ENCODE data around the gene ANKHD1.
"Not testable (repeated sequence)": the region's sequence is repeated elsewhere in the genome, so short reads cannot be mapped to it uniquely, and the experiment has no call there.

Gene ANKHD1

DNA sequence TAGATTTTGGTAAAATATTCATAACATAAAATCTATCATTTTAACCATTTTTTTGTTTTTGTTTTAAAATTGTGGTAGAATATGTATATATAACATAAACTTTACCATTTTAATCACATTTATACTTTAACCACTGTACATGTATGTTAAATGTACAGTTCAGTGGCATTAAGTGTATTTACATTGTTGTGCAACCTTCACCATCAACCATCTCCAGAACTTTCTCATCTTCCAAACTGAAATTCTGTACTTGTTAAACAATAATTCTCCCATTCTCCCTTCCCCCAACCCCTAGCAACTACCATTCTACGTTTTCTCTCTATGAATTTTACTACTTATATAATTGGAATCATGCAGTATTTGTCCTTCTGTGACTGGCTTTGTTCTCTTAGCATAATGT is 11.6 kb downstream of the ANKHD1 start:
- Histone ChIP-seq H3K27ac (ENCODE audit: poor library complexity, severe bottlenecking) (no peak overlapping the region), H3K4me3 (ENCODE audit: severe bottlenecking) (no peak overlapping the region), H3K27me3 (ENCODE audit: insufficient read depth, poor library complexity, severe bottlenecking) (no peaks in the 10 kb centered on the region), H3K36me3 (ENCODE audit: low read depth) (peaks cover 43% of the 10 kb centered on the region), H3K9me3 (ENCODE audit: severe bottlenecking) (no peaks in the 10 kb centered on the region), H3K4me1 (ENCODE audit: insufficient read depth, poor library complexity, severe bottlenecking) (peaks cover 10% of the 10 kb centered on the region)
- TF ChIP-seq, protein P1, sequence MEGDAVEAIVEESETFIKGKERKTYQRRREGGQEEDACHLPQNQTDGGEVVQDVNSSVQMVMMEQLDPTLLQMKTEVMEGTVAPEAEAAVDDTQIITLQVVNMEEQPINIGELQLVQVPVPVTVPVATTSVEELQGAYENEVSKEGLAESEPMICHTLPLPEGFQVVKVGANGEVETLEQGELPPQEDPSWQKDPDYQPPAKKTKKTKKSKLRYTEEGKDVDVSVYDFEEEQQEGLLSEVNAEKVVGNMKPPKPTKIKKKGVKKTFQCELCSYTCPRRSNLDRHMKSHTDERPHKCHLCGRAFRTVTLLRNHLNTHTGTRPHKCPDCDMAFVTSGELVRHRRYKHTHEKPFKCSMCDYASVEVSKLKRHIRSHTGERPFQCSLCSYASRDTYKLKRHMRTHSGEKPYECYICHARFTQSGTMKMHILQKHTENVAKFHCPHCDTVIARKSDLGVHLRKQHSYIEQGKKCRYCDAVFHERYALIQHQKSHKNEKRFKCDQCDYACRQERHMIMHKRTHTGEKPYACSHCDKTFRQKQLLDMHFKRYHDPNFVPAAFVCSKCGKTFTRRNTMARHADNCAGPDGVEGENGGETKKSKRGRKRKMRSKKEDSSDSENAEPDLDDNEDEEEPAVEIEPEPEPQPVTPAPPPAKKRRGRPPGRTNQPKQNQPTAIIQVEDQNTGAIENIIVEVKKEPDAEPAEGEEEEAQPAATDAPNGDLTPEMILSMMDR (IDR thresholded peaks at IDR 0.05; ENCODE audit: poor library complexity, severe bottlenecking) = no peak
- no peak for ATAC-seq (ENCODE audit: low read depth)
- no peak for DNase-seq (ENCODE audit: low spot score)

DNA sequence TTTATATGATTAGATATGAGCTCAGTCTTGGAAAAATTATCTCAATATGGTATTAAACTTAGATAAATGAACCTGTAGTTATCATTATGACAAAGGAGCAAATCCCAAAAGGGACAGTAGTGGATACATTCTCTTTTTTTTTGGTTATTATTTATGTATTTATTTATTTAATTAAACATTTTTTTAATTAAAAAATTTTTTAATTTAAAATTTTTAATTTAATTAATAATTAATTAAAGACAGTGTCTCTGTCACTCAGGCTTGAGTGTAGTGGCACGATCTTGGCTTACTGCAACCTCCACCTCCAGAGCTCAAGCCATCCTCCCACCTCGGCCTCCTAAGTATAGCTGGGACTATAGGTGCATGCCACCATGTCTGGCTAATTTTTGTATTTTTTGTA is 15.6 kb downstream of the ANKHD1 start:
- H3K36me3 ChIP-seq (ENCODE audit: low read depth) = peaks cover 27% of the 10 kb centered on the region; the same call in 1 of the 2 replicates
- H3K4me1 ChIP-seq (ENCODE audit: insufficient read depth, poor library complexity, severe bottlenecking) = no peaks in the 10 kb centered on the region
- no peak overlapping the region for H3K27ac ChIP-seq (ENCODE audit: poor library complexity, severe bottlenecking)
- no peaks in the 10 kb centered on the region for H3K9me3 ChIP-seq (ENCODE audit: severe bottlenecking)
- DNase-seq (ENCODE audit: low spot score) = no peak
- no peak overlapping the region for H3K4me3 ChIP-seq (ENCODE audit: severe bottlenecking)
- H3K27me3 ChIP-seq (ENCODE audit: insufficient read depth, poor library complexity, severe bottlenecking) = no peaks in the 10 kb centered on the region
- no peak for ATAC-seq (ENCODE audit: low read depth)
- TF ChIP-seq, protein P1 (IDR thresholded peaks at IDR 0.05; ENCODE audit: poor library complexity, severe bottlenecking) = no peak

DNA sequence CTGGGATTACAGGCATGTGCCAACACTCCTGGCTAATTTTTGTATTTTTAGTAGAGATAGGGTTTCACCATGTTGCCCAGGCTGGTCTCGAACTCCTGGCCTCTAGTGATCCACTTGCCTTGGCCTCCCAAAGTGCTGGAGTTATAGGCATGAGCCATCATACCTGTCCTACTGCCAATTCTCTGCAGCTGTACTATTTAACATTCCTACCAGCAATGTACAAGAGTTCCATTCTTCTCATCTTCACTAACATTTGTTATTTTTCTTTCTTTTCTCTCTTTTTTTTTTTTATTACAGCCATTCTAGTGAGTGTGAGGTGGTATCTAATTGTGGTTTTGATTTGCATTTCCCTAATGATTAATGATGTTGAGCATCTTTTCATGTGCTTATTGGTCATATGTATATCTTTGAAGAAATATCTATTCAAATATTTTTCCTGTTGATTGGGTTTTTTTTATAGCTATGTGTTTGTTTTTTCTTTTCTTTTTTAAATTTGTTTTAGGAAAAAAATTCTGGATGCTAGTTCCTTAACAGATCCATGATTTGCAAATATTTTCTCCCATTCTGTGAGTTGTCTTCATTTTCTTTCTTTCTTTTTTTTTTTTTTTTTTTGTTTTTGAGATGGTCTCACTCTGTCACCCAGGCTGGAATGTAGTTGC is 17.4 kb downstream of the ANKHD1 start:
- TF ChIP-seq, protein P1 (IDR thresholded peaks at IDR 0.05; ENCODE audit: poor library complexity, severe bottlenecking) = no peak
- Histone ChIP-seq H3K36me3 (ENCODE audit: low read depth) (peaks cover 20% of the 10 kb centered on the region; the same call in 1 of the 2 replicates), H3K27me3 (ENCODE audit: insufficient read depth, poor library complexity, severe bottlenecking) (no peaks in the 10 kb centered on the region), H3K9me3 (ENCODE audit: severe bottlenecking) (no peaks in the 10 kb centered on the region), H3K4me1 (ENCODE audit: insufficient read depth, poor library complexity, severe bottlenecking) (no peaks in the 10 kb centered on the region), H3K27ac (ENCODE audit: poor library complexity, severe bottlenecking) (no peak overlapping the region), H3K4me3 (ENCODE audit: severe bottlenecking) (no peak overlapping the region)
- DNase-seq (ENCODE audit: low spot score) (no peak), ATAC-seq (ENCODE audit: low read depth) (no peak)

DNA sequence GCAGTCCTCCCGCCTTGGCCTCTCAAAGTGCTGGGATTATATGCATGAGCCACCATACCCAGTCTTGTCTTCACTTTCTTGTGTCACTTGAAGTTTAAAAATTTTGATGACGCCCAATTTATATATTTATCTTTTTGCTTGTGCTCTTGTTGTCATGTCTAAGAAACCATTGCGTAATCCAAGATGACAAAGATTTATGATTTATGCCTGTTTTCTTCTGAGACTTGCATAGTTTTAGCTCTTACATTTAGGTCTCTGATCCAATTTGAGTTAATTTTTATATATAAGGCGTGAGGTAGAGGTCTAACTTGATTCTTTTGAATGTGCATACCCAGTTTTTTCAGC is 18.6 kb downstream of the ANKHD1 start:
- no peaks in the 10 kb centered on the region for H3K27me3 ChIP-seq (ENCODE audit: insufficient read depth, poor library complexity, severe bottlenecking)
- no peaks in the 10 kb centered on the region for H3K4me1 ChIP-seq (ENCODE audit: insufficient read depth, poor library complexity, severe bottlenecking)
- TF ChIP-seq, protein P1 (IDR thresholded peaks at IDR 0.05; ENCODE audit: poor library complexity, severe bottlenecking) = no peak
- H3K27ac ChIP-seq (ENCODE audit: poor library complexity, severe bottlenecking) = no peak overlapping the region
- ATAC-seq (ENCODE audit: low read depth) = no peak
- H3K36me3 ChIP-seq (ENCODE audit: low read depth) = peaks cover 17% of the 10 kb centered on the region
- no peak overlapping the region for H3K4me3 ChIP-seq (ENCODE audit: severe bottlenecking)
- DNase-seq (ENCODE audit: low spot score) = no peak
- no peaks in the 10 kb centered on the region for H3K9me3 ChIP-seq (ENCODE audit: severe bottlenecking)

DNA sequence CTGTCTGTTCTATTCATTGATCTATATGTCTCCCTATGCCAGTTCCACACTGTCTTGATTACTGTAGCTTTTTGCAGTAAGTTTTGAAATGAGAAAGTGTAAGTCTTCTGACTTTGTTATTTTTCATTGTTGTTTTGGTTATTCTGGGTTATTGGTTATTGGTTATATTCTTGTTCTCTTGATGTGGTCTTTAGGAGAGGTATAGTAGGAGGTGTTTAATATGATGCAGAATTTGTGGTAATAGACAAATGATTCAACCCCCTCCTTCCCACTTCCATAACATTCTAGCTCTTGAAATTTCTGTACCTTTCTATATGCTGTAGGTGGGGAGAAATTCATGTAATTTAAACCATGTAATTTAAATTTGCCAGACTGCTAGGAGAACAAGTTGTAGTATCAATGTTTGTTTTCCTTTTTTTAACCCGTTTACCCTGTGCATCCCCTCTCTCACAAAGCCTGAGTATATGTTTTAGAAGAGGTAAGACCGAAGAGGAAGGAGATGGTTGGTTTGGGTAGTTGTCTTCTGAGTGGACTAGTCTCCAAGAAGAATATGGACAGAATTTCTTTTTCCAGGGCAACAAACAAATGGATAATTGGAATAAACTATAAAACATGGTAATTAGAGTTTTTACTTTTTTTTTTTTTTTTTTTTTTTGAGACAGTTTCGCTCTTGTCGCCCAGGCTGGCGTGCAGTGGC is 19.2 kb downstream of the ANKHD1 start:
- Histone ChIP-seq H3K27me3 (ENCODE audit: insufficient read depth, poor library complexity, severe bottlenecking) (no peaks in the 10 kb centered on the region), H3K27ac (ENCODE audit: poor library complexity, severe bottlenecking) (no peak overlapping the region), H3K4me1 (ENCODE audit: insufficient read depth, poor library complexity, severe bottlenecking) (no peaks in the 10 kb centered on the region), H3K4me3 (ENCODE audit: severe bottlenecking) (no peak overlapping the region), H3K9me3 (ENCODE audit: severe bottlenecking) (no peaks in the 10 kb centered on the region), H3K36me3 (ENCODE audit: low read depth) (peaks cover 15% of the 10 kb centered on the region)
- ATAC-seq (ENCODE audit: low read depth) (no peak), DNase-seq (ENCODE audit: low spot score) (no peak)
- TF ChIP-seq, protein P1 (IDR thresholded peaks at IDR 0.05; ENCODE audit: poor library complexity, severe bottlenecking) = no peak

DNA sequence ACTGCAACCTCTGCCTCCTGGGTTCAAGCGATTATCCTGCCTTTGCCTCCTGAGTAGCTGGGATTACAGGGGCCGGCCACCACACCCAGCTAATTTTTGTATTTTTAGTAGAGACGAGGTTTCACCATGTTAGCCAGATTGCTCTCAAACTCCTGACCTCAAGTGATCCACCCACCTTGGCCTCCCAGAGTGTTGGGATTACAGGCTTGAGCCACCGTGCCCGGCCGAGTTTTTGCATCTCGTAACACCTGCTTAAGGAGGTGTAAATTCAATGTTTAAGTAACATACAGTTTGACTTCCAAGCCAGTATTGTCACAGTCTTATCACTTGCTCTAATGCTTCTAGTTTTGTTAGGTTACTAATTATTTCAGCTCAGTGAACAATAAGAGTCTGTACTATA is 19.7 kb downstream of the ANKHD1 start:
- not testable (repeated sequence) for DNase-seq (ENCODE audit: low spot score); H3K27me3 ChIP-seq (ENCODE audit: insufficient read depth, poor library complexity, severe bottlenecking); ATAC-seq (ENCODE audit: low read depth); H3K27ac ChIP-seq (ENCODE audit: poor library complexity, severe bottlenecking); H3K4me1 ChIP-seq (ENCODE audit: insufficient read depth, poor library complexity, severe bottlenecking); H3K4me3 ChIP-seq (ENCODE audit: severe bottlenecking); H3K9me3 ChIP-seq (ENCODE audit: severe bottlenecking)
- peaks cover 12% of the 10 kb centered on the region for H3K36me3 ChIP-seq (ENCODE audit: low read depth)
